ENCODE data around the gene OSTN.

- TF ChIP-seq POLR2AphosphoS5 (IDR thresholded peaks at IDR 0.05) = no peak
- no peak for TF ChIP-seq CTCF (IDR thresholded peaks at IDR 0.05)
- TF ChIP-seq POLR2A (IDR thresholded peaks at IDR 0.05; ENCODE audit: low read depth) = no peak
- no peak for TF ChIP-seq EP300 (IDR thresholded peaks at IDR 0.05)
Measured at GRCh38 chr3:191236646-191237045, 37.6 kb downstream of the OSTN start.
